Liver (tissue), 9 donors: ENCODE measurements around the gene ARID5B. TPM values are rescaled to one million over a fixed set of nuclear protein-coding genes. Genes with fewer than 3 reads are reported as not detected.

ENCODE experiments used
- DNase-seq: peaks from one replicate; pipeline ENCODE4 v3.0.0-alpha.2; 2017; ENCODE audit warnings: low spot score
- H3K27ac ChIP-seq, 2 donors: one replicate each; pipeline ENCODE4 v1.7.0; 2013; ENCODE audit warnings: inconsistent platforms in 2 of 2, low read length in 2 of 2, control low read depth in 1 of 2, low read depth in 1 of 2, mild to moderate bottlenecking in 1 of 2
- H3K27me3 ChIP-seq, 4 donors: one replicate each; pipeline versions ENCODE4 v1.6.1 to v1.7.0; 2013; ENCODE audit warnings: low read length in 3 of 4, inconsistent platforms in 1 of 4, mild to moderate bottlenecking in 1 of 4, moderate library complexity in 1 of 4; ENCODE audit not compliant: control insufficient read depth in 4 of 4, insufficient read depth in 4 of 4
- H3K36me3 ChIP-seq, 4 donors: one replicate each; pipeline versions ENCODE4 v1.6.1 to v1.7.0; 2013; ENCODE audit warnings: low read length in 3 of 4, mild to moderate bottlenecking in 3 of 4, low read depth in 1 of 4, moderate library complexity in 1 of 4; ENCODE audit not compliant: control insufficient read depth in 4 of 4, insufficient read depth in 3 of 4
- H3K4me1 ChIP-seq, 4 donors: one replicate each; pipeline versions ENCODE4 v1.6.1 to v1.7.0; 2013; ENCODE audit warnings: low read length in 3 of 4, mild to moderate bottlenecking in 3 of 4, moderate library complexity in 1 of 4; ENCODE audit not compliant: control insufficient read depth in 4 of 4, insufficient read depth in 4 of 4
- H3K4me3 ChIP-seq, 3 donors: one replicate each; pipeline versions ENCODE4 v1.6.1 to v1.7.0; 2013; ENCODE audit warnings: low read length in 3 of 3, control low read depth in 1 of 3, low read depth in 1 of 3, mild to moderate bottlenecking in 1 of 3
- H3K9ac ChIP-seq, 2 donors: one replicate each; pipeline ENCODE4 v1.7.0; 2013; ENCODE audit warnings: low read length in 2 of 2, mild to moderate bottlenecking in 2 of 2, moderate library complexity in 2 of 2, control low read depth in 1 of 2, low read depth in 1 of 2
- H3K9me3 ChIP-seq, 4 donors: one replicate each; pipeline versions ENCODE4 v1.6.1 to v1.7.0; 2013; ENCODE audit warnings: low read length in 3 of 4; ENCODE audit not compliant: control insufficient read depth in 4 of 4
- ATF3 ChIP-seq: IDR thresholded peaks from 2 replicates; pipeline ENCODE4 v1.6.1; 2016; ENCODE audit warnings: antibody characterized with exemption
- CTCF ChIP-seq: fragments of 150-350 bp; IDR thresholded peaks from 2 replicates; pipeline ENCODE4 v1.5.1; 2017; ENCODE audit warnings: improper control_type of control experiment, low read depth, low read length; ENCODE audit not compliant: missing input control
- EGR1 ChIP-seq, 2 donors: IDR thresholded peaks; 2 replicates each; pipeline ENCODE4 v1.6.1; 2016 to 2018; ENCODE audit warnings: antibody characterized with exemption in 2 of 2, low read depth in 2 of 2
- FOXA1 ChIP-seq: IDR thresholded peaks from 2 replicates; pipeline ENCODE4 v1.6.1; 2016; ENCODE audit warnings: antibody characterized with exemption
- FOXA2 ChIP-seq: IDR thresholded peaks from 2 replicates; pipeline ENCODE4 v1.6.1; 2016; ENCODE audit warnings: antibody characterized with exemption
- GABPA ChIP-seq, 2 donors: IDR thresholded peaks in 1 of 2; conservative IDR thresholded peaks in 1 of 2; 2 replicates each; pipeline ENCODE4 v1.6.1; 2016; ENCODE audit warnings: antibody characterized with exemption in 2 of 2, mild to moderate bottlenecking in 1 of 2, moderate library complexity in 1 of 2
- HNF4G ChIP-seq: IDR thresholded peaks from 2 replicates; pipeline ENCODE4 v1.6.1; 2016; ENCODE audit warnings: antibody characterized with exemption
- MAX ChIP-seq: IDR thresholded peaks from 2 replicates; pipeline ENCODE4 v1.6.1; 2016; ENCODE audit warnings: antibody characterized with exemption
- NR2F2 ChIP-seq: IDR thresholded peaks from 2 replicates; pipeline ENCODE4 v1.6.1; 2016; ENCODE audit warnings: antibody characterized with exemption
- REST ChIP-seq: IDR thresholded peaks from 2 replicates; pipeline ENCODE4 v1.6.1; 2016; ENCODE audit warnings: antibody characterized with exemption, mild to moderate bottlenecking
- RXRA ChIP-seq, 2 donors: IDR thresholded peaks; 2 replicates each; pipeline ENCODE4 v1.6.1; 2017 to 2018; ENCODE audit warnings: antibody characterized with exemption in 2 of 2, mild to moderate bottlenecking in 1 of 2
- SP1 ChIP-seq: IDR thresholded peaks from 2 replicates; pipeline ENCODE4 v1.6.1; 2018; ENCODE audit warnings: antibody characterized with exemption, mild to moderate bottlenecking
- TAF1 ChIP-seq: conservative IDR thresholded peaks from 2 replicates; pipeline ENCODE4 v1.6.1; 2016; ENCODE audit warnings: antibody characterized with exemption, mild to moderate bottlenecking
- ZBTB33 ChIP-seq: IDR thresholded peaks from 2 replicates; pipeline ENCODE4 v1.6.1; 2016; ENCODE audit warnings: antibody characterized with exemption
- WGBS: extraction: QIAGEN DNeasy Blood & Tissue Kit; methylation state at CpG from one replicate; pipeline ENCODE4 v1.1.7; 2013; 5-methylcytosine and 5-hydroxymethylcytosine counted together
- polyA plus RNA-seq, 2 donors: library from polyadenylated mRNA; stranded (reverse) in 1 of 2; unstranded in 1 of 2; fragments of 200-250 nt in 1 of 2; fragments of >200 nt in 1 of 2; fragmentation: Nextera tagmentation in 1 of 2; extraction: Ambion mirVana in 1 of 2; gene quantifications; one replicate each; pipeline versions ENCODE4 v1.2.1 to v1.2.3, GENCODE V29; 2013 to 2015
- total RNA-seq, 2 donors: library from RNA; depleted of rRNA; stranded (reverse); fragments of >200 nt; gene quantifications; one replicate each; pipeline ENCODE4 v1.2.3, GENCODE V29; 2014
- donor health status: healthy.
- donor health status: healthy.
- donor health status: healthy.
- donor health status: healthy.
- donor health status: healthy.

ARID5B gene
- total and polyA plus RNA-seq, 4 donors, result 1.3 to 6.4 (median 5.2) TPM

GRCh38 chr10:62085404-62085803 lies 183.9 kb downstream of the ARID5B start (continued):
- no peak for TF ChIP-seq ZBTB33
- no peak for TF ChIP-seq CTCF
- no peak for TF ChIP-seq HNF4G
- TF ChIP-seq FOXA2, result no peak
- no peak for TF ChIP-seq EGR1 (IDR thresholded peaks at IDR 0.05; ENCODE audit: low read depth in 2 of 2)
- TF ChIP-seq RXRA (IDR thresholded peaks at IDR 0.05), result no peak
- no peak for TF ChIP-seq FOXA1

DNA sequence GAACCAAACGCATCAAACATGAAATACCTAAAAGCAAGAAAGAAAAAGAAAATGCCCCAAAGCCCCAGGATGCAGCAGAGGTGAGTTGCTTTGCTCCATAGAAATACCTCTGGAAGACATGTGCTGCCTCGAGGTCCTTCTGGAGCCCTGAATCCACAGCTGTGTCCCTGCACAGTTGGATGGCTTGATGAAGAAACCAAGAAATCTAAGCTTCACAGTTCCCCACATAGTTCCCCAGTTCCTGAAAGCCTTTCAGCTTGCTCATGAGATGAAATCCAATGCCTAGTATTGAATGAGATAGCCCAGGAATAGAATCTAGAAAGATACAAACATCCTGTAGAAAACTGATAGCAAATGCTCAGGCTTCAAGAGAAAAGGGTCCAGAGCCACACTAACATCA lies 184.3 kb downstream of the ARID5B start:
- DNase-seq, result no peak
- Histone ChIP-seq H3K27ac (no peak overlapping the region), H3K36me3 (peaks cover 5 to 20% (median 14%) of the 10 kb centered on the region in 4 donors), H3K4me3 (no peak overlapping the region), H3K9ac (no peak overlapping the region), H3K4me1 (peaks cover 0 to 8% (median 0%) of the 10 kb centered on the region in 4 donors), H3K9me3 (no peaks in the 10 kb centered on the region), H3K27me3 (no peaks in the 10 kb centered on the region)
- 96% methylated on average over 2 of the region's 2 CpGs for WGBS
- TF ChIP-seq RXRA (IDR thresholded peaks at IDR 0.05) (no peak), EGR1 (IDR thresholded peaks at IDR 0.05; ENCODE audit: low read depth in 2 of 2) (no peak), ATF3 (no peak), HNF4G (no peak), SP1 (no peak), REST (no peak), GABPA (IDR thresholded peaks at IDR 0.05 in 1 of 2, conservative IDR thresholded peaks at IDR 0.05 in 1 of 2) (no peak), TAF1 (no peak), FOXA1 (no peak), NR2F2 (no peak), MAX (no peak)
